GM06990 (cell line): ENCODE data around the gene ZNF185.

Source experiments
- DNase-seq: peaks from one replicate; pipeline ENCODE4 v3.0.0-alpha.2; 2011; ENCODE audit not compliant: insufficient read length; ENCODE audit errors: extremely low read depth
- H3K27me3 ChIP-seq: replicated peaks from 2 replicates; pipeline ENCODE4 v1.6.0; 2011; ENCODE audit warnings: low read length; ENCODE audit not compliant: control insufficient read depth, insufficient read depth
- H3K36me3 ChIP-seq: 2 replicates; pipeline ENCODE4 v1.5.1; 2011; ENCODE audit warnings: low read length; ENCODE audit not compliant: control insufficient read depth, insufficient read depth
- H3K4me3 ChIP-seq: replicated peaks from 2 replicates; pipeline ENCODE4 v1.5.1; 2011; ENCODE audit warnings: low read depth, mild to moderate bottlenecking, control low read depth, low read length
- TF ChIP-seq, protein P1 (sequence below): IDR thresholded peaks from 2 replicates; pipeline ENCODE4 v1.5.1; 2011; ENCODE audit warnings: low read length, control low read depth, mild to moderate bottlenecking, inconsistent platforms; ENCODE audit not compliant: insufficient read depth, poor library complexity, severe bottlenecking

The ZNF185 gene

DNA sequence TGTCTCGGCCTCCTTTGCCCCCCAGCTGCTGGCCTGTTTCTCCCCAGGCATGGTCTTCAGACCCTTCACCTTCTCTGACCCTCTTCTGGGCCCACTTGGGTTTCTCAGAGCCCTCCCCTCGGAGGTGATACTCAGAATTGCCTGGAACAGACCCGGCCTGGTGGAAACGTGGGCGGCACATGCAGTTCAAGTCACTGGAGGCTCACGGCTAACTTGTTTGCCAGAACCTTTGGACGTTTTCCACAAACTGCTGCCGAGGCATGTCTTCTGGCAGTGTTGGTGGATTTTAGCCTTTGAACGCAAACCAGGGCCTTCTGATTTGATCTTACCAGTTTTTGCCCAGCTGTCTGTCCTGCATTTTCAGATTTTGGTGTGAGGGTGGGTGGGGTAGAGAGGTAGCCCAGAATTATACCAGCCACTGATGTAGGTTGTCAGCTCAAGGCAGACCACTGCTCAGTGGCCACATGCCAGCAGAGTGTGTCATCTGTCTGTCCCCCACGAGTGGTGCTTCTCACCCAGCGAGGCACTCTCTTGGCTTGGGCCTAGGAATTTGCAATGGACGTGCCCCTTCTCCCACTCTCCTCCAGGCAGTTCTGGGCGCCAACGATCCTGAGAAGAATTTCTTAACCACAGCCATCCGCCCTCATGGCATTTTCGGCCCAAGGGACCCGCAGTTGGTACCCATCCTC, 32.5 kb upstream of the ZNF185 start:
- TF ChIP-seq, protein P1, sequence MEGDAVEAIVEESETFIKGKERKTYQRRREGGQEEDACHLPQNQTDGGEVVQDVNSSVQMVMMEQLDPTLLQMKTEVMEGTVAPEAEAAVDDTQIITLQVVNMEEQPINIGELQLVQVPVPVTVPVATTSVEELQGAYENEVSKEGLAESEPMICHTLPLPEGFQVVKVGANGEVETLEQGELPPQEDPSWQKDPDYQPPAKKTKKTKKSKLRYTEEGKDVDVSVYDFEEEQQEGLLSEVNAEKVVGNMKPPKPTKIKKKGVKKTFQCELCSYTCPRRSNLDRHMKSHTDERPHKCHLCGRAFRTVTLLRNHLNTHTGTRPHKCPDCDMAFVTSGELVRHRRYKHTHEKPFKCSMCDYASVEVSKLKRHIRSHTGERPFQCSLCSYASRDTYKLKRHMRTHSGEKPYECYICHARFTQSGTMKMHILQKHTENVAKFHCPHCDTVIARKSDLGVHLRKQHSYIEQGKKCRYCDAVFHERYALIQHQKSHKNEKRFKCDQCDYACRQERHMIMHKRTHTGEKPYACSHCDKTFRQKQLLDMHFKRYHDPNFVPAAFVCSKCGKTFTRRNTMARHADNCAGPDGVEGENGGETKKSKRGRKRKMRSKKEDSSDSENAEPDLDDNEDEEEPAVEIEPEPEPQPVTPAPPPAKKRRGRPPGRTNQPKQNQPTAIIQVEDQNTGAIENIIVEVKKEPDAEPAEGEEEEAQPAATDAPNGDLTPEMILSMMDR = no peak
- peaks cover 8% of the 10 kb centered on the region for H3K36me3 ChIP-seq
- no peak for DNase-seq

DNA sequence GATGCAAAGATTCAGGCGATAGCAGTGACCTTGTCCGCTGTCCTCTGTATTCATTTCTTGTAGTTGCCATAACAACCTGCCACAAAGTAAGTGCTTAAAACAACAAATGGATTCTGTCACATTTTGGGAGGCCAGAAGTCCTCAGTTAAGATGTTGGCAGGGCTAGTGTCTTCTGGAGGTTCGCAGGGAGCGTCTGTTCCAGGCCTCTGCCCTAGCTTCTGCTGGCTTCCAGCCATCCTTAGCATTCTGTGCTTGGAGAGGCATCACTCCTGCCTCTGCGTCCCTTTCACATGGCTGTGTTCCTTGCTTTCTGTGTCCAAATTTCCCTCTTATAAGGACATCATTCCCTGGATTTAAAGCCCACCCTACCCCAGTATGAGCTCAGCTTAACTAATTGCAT, 31.5 kb upstream of the ZNF185 start:
- peaks cover 9% of the 10 kb centered on the region for H3K36me3 ChIP-seq
- TF ChIP-seq, protein P1 = no peak

More for the DNA sequence above, 32.5 kb upstream of the ZNF185 start:
- Histone ChIP-seq H3K4me3 (no peak overlapping the region), H3K27me3 (no peaks in the 10 kb centered on the region)

DNA sequence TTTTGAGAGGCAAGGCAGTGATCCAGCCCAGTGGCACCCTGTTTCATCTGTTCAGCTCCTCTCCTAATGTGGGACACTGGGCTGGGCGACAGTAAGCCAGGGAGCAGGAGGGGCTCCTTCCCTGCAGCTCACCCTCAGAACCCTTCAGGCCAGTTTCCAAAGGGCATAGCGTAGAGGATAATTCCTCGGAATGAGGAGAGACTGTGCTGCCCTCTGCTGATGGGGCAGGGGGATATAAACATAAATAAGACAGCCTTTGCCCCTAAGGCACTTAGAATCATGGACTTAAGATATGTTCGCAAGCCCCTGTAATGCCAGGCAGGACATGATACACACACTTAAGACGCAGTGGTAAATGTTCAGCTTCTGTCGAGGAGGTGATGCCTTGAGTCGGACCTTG, 27.9 kb upstream of the ZNF185 start:
- TF ChIP-seq, protein P1 = peak; percentile 3
- no peak overlapping the region for H3K4me3 ChIP-seq
- no peaks in the 10 kb centered on the region for H3K27me3 ChIP-seq
- no peak for DNase-seq
- peaks cover 7% of the 10 kb centered on the region for H3K36me3 ChIP-seq

More for the DNA sequence above, 31.5 kb upstream of the ZNF185 start:
- Histone ChIP-seq H3K27me3 (no peaks in the 10 kb centered on the region), H3K4me3 (no peak overlapping the region)
- no peak for DNase-seq

DNA sequence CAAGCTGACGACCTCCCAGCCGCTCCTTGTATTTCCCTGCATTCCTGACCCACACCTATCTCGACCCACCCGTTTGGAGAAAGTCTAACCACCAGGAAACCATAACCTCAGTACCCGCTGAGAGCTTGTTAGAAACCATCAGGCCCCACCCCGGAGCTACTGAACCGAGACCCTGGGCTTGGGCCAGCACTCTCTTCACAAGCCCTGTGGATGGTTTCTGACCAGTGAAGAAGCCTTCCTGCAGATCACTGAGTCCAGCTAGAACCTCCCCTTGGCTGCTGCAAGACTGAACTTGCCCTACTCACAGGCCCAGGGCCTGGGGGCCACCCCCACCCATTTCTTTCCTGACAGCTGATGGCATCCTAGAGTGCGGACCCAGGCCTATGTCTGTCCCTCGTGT, 26.6 kb upstream of the ZNF185 start:
- H3K4me3 ChIP-seq = no peak overlapping the region
- H3K36me3 ChIP-seq = peaks cover 7% of the 10 kb centered on the region
- DNase-seq = no peak
- TF ChIP-seq, protein P1 = no peak
- no peaks in the 10 kb centered on the region for H3K27me3 ChIP-seq

DNA sequence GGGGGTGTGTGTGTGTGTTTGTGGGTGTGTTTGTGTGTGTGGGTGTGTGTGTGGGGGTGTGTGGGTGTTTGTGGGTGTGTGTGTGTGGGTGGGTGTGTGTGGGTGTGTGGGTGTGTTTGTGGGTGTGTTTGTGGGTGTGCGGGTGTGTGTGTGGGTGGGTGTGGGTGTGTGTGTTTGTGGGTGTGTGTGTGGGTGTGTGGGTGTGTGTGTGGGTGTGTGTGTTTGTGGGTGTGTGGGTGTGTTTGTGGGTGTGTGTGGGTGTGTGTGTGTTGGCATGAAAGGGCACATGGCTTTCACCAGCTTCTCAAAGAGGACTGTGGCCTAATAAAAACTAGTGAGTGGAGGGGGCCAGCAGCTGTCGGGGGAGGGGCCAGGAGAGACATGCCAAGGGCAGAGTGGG, 25.3 kb upstream of the ZNF185 start:
- no peak for DNase-seq
- Histone ChIP-seq H3K36me3 (peaks cover 7% of the 10 kb centered on the region), H3K4me3 (no peak overlapping the region), H3K27me3 (no peaks in the 10 kb centered on the region)
- TF ChIP-seq, protein P1 = no peak

DNA sequence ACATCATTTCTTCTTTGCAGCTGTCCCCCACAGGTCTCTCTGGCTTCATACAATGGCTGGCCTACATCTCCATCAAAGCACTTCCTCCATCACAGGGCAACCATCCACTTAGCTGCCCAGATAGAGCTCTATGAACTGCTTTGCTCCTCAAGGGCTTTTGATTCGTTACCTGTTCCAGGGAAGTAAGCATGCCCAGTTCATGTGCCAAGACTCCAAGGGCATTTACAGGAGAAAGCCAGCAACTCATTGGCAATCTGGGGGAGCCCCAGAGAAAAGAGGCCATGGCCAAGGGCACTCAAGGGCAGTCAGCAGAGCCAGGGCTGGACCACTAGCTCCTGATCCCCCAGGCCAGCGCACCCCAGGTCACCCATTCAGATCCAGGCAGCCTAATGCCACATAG, 24.5 kb upstream of the ZNF185 start:
- no peak overlapping the region for H3K4me3 ChIP-seq
- TF ChIP-seq, protein P1 = no peak
- no peaks in the 10 kb centered on the region for H3K27me3 ChIP-seq
- H3K36me3 ChIP-seq = peaks cover 7% of the 10 kb centered on the region
- no peak for DNase-seq
